Coronary artery (tissue), 2 donors: ENCODE data around the gene TMEM200B.

Experiments
- DNase-seq: peaks from one replicate; pipeline ENCODE4 v3.0.0-alpha.2; 2017; ENCODE audit warnings: low spot score
- H3K27ac ChIP-seq, 2 donors: fragments of 200-600 bp; sonication (generic); one replicate each; pipeline ENCODE4 v1.5.1; 2016 to 2019
- H3K4me3 ChIP-seq: fragments of 200-600 bp; sonication (generic); 2 replicates; pipeline ENCODE4 v1.5.1; 2016; ENCODE audit warnings: mild to moderate bottlenecking, moderate library complexity
- TF ChIP-seq, protein P1 (sequence below): fragments of 200-600 bp; sonication (generic); IDR thresholded peaks from one replicate; pipeline ENCODE4 v1.5.1; 2019; ENCODE audit warnings: antibody characterized with exemption

TMEM200B gene

DNA sequence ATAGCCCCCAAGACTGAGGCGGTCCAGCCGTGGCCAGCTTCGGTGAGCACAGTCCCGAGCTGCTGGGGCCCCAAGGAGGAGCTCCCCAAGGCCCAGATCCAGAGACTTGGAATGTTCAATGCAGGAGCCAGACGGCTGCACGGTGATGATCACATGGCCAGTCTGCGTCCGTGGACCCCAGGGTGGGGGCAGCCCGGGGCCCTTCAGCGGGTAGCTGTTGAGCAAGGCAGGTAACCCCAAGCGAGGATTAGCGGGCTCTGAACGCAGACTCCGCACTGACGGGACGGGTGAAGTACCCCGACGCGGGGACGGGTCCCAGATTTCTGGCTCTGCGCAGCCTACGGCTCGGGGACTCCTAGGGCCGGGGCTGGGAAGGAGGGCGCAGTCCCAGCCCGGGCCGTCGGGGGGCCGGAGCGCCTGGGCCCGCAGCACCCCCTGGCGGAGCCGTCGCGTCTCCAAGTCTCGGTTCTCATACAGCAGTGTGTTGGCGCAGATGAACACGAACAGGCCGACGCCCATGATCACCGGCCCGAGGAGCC lies 2.7 kb downstream of the TMEM200B start:
- peak; percentile 76 for DNase-seq
- peak overlapping the region; percentile 90 for H3K4me3 ChIP-seq
- TF ChIP-seq, protein P1, sequence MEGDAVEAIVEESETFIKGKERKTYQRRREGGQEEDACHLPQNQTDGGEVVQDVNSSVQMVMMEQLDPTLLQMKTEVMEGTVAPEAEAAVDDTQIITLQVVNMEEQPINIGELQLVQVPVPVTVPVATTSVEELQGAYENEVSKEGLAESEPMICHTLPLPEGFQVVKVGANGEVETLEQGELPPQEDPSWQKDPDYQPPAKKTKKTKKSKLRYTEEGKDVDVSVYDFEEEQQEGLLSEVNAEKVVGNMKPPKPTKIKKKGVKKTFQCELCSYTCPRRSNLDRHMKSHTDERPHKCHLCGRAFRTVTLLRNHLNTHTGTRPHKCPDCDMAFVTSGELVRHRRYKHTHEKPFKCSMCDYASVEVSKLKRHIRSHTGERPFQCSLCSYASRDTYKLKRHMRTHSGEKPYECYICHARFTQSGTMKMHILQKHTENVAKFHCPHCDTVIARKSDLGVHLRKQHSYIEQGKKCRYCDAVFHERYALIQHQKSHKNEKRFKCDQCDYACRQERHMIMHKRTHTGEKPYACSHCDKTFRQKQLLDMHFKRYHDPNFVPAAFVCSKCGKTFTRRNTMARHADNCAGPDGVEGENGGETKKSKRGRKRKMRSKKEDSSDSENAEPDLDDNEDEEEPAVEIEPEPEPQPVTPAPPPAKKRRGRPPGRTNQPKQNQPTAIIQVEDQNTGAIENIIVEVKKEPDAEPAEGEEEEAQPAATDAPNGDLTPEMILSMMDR = peak; percentile 43
- H3K27ac ChIP-seq = peak overlapping the region; percentile 95 to 99

DNA sequence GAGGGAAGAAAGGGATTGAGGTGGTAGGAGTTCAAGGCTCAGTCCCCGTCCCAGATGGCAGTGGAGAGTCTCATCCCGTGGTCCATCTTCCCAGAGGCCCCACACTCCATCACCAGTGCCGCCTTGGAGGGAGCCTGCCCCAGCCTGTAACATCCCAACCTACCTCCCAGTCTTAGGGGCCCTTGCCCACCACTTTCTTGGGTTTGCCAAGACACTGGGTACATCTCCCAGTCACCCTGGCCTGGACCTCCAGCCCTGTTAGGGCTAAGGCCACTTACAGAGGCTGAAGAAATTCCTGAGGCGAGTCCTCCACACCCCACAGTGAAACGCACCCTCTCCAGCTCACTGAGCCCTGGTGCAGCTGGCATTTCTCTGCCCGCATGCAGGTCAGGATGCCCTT lies 3.3 kb downstream of the TMEM200B start:
- TF ChIP-seq, protein P1 = no peak
- no peak overlapping the region for H3K4me3 ChIP-seq
- H3K27ac ChIP-seq = peak overlapping the region in 1 of 2 donors; percentile 99
- no peak for DNase-seq

DNA sequence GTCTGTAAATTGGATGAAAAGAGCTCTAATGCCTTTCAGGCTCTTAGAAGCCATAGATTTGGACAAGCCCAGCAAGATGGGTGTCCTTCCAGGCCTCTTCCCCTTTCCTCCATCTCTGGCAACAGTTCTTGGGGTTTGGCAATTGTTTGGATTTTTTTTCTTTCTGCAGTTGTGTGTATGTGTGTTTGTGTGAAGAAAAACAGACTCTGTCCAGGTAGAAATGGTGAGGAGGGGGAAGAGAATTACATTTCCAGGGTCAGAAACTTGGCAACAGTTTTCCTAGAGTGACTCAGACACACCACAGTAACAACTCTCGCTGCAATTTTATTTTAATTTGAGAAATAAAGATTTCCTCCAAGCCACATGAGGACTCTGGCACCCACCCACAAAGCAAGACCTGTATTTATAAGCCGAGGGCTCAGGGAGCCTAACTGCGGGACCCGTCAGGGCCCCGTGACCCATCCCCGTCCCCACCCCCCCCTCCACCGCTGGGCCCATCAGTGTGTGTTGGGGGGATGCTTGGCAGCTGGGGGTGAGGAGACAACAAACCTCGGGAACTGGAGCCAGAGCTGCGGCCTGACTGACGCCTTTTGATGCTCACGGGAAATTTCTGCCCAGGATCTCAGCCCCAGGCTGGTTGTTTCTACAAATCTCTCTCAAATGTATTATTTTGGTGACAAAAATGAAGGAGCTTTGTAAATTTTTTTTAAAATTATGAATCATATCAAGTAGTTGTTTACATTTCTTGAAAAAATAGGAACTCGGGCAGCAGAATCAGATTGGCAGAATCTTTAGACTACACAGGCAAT lies 4.4 kb downstream of the TMEM200B start:
- H3K27ac ChIP-seq = peak overlapping the region in 1 of 2 donors; percentile 99
- TF ChIP-seq, protein P1 = no peak
- H3K4me3 ChIP-seq = no peak overlapping the region
- no peak for DNase-seq

DNA sequence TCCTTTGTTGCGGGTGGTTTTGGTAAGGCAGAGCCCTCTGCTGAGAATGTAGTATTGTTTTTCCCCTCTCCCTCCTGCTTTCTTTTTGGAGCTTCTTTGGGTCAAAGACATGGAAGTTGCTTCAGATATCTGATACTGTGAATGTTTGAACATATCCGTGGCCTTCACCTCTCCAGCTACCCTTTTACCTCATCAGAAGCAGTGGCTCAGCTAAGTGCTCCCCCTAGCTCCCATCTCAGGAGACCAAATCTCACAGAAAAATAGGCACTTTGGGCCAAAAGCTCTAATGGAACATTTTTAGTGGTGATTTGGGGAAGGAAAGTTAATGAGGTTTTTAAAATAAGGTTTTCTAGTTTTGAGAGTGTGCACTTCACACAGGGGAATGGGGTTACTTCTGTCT lies 6.3 kb downstream of the TMEM200B start:
- TF ChIP-seq, protein P1 = no peak
- Histone ChIP-seq H3K27ac (no peak overlapping the region), H3K4me3 (no peak overlapping the region)
- DNase-seq = no peak

DNA sequence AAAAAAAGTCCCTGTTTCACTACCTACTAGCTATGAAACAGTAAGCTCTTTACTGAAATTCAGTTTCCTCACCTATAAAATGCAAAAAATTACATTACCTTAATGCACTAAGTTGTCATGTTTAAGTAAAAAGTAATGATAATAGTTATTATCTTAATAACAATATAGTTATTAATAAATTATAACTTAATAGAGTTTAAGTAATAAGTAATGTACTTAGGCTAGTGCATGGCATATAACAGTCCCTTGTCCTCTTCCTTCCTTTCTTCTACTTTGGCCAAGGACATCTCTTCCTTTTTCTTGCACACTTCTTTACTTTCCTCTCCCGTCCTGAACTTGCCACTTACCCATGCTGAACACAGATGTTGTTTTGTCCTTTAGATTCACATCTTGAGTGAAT lies 9.0 kb downstream of the TMEM200B start:
- no peak for DNase-seq
- TF ChIP-seq, protein P1 = no peak
- no peak overlapping the region for H3K27ac ChIP-seq
- H3K4me3 ChIP-seq = no peak overlapping the region

DNA sequence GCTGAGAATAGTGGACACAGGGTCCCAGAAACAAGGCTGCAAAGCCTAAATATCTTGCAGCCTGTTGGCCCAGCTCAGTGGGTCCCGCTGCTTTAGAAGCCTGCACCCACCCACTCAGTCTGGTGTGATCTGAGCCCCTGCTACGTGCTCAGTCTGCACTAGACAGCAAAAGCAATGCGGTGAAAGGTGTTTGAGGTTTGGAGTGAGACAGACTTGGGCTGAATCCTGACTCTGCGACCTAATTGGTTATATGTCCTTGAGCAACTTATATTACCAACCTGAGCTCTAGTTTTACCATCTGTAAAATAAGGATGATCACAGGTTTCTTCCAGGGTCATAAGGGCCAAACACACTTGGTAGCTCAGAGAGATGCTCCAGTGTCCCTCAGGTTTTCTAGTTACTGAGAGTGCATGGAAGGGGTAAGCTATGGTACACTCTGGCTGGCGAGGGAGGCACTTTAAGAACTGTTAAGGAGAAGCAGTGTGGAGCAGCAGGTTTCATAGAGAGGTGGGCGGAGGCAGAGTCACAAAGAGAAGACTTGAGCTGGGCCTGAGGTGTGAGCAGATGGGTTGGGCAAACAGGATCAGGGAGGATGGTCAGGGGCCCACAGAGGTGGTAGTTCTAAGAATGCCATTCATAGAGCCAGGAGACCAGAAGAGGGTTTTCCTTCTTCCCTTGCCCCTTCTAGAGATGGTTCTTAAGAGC lies 10.1 kb downstream of the TMEM200B start:
- DNase-seq = no peak

More for the DNA sequence above, 10.1 kb downstream of the TMEM200B start:
- no peak overlapping the region for H3K27ac ChIP-seq
- no peak overlapping the region for H3K4me3 ChIP-seq
- TF ChIP-seq, protein P1 = no peak
